Thymus (tissue), 11 donors: ENCODE results near the gene MFNG. TPM values are rescaled to one million over a fixed set of nuclear protein-coding genes. Genes with fewer than 3 reads are reported as not detected.

Experiments used
- DNase-seq, 9 donors: peaks; one replicate each; pipeline ENCODE4 v3.0.0-alpha.2; 2013; ENCODE audit warnings: low spot score in 9 of 9, low read depth in 6 of 9, missing footprints in 1 of 9
- H3K27ac ChIP-seq, 2 donors: one replicate each; pipeline ENCODE4 v1.5.1; 2013; ENCODE audit warnings: control low read depth in 1 of 2, low read depth in 1 of 2, low read length in 1 of 2, mild to moderate bottlenecking in 1 of 2, moderate library complexity in 1 of 2
- H3K27me3 ChIP-seq, 2 donors: one replicate each; pipeline ENCODE4 v1.5.1; 2013; ENCODE audit warnings: low read length in 1 of 2; ENCODE audit not compliant: control insufficient read depth in 2 of 2, insufficient read depth in 1 of 2
- H3K36me3 ChIP-seq, 2 donors: one replicate each; pipeline ENCODE4 v1.5.1; 2013; ENCODE audit warnings: low read length in 1 of 2, mild to moderate bottlenecking in 1 of 2, moderate library complexity in 1 of 2; ENCODE audit not compliant: control insufficient read depth in 2 of 2, insufficient read depth in 2 of 2
- H3K4me1 ChIP-seq, 2 donors: one replicate each; pipeline ENCODE4 v1.5.1; 2013; ENCODE audit warnings: low read length in 2 of 2; ENCODE audit not compliant: control insufficient read depth in 2 of 2, insufficient read depth in 2 of 2
- H3K4me3 ChIP-seq, 2 donors: one replicate each; pipeline ENCODE4 v1.5.1; 2013; ENCODE audit warnings: low read length in 2 of 2, control low read depth in 1 of 2, mild to moderate bottlenecking in 1 of 2
- H3K9me3 ChIP-seq, 2 donors: one replicate each; pipeline ENCODE4 v1.5.1; 2013; ENCODE audit warnings: low read length in 1 of 2, mild to moderate bottlenecking in 1 of 2; ENCODE audit not compliant: control insufficient read depth in 2 of 2, insufficient read depth in 1 of 2
- WGBS: extraction: QIAGEN DNeasy Blood & Tissue Kit; methylation state at CpG from one replicate; pipeline ENCODE4 v1.1.7; 2013; 5-methylcytosine and 5-hydroxymethylcytosine counted together
- polyA plus RNA-seq: library from polyadenylated mRNA; stranded (reverse); fragments of 200-250 nt; gene quantifications from one replicate; pipeline ENCODE4 v1.2.3, GENCODE V29; 2013
- total RNA-seq: library from RNA; stranded (reverse); fragments of 120-200 nt; gene quantifications from one replicate; pipeline ENCODE4 v1.2.4, GENCODE V29; 2013
- donor health status: healthy.

The MFNG gene
- total and polyA plus RNA-seq, 2 donors = 27.7 to 56.4 TPM

- DNase-seq = peak in 1 of 9 donors; percentile 65
- Histone ChIP-seq H3K4me3 (no peak overlapping the region), H3K9me3 (peaks cover 0 to 4% of the 10 kb centered on the region in 2 donors), H3K36me3 (no peaks in the 10 kb centered on the region), H3K27ac (no peak overlapping the region), H3K4me1 (peaks cover 7 to 26% of the 10 kb centered on the region in 2 donors), H3K27me3 (peaks cover 0 to 3% of the 10 kb centered on the region in 2 donors)
- 80% methylated on average over 24 of the region's 24 CpGs for WGBS
Observed at GRCh38 chr22:37492428-37493344, 6.5 kb upstream of the MFNG start.

- H3K9me3 ChIP-seq = peaks cover 0 to 4% of the 10 kb centered on the region in 2 donors
- no peak overlapping the region for H3K27ac ChIP-seq
- WGBS = 90% methylated on average over 21 of the region's 22 CpGs
- no peak for DNase-seq
- H3K36me3 ChIP-seq = no peaks in the 10 kb centered on the region
- H3K27me3 ChIP-seq = peaks cover 0 to 1% of the 10 kb centered on the region in 2 donors
- H3K4me1 ChIP-seq = peaks cover 9 to 35% of the 10 kb centered on the region in 2 donors
- H3K4me3 ChIP-seq = no peak overlapping the region
Observed at GRCh38 chr22:37491559-37492427, 5.6 kb upstream of the MFNG start.

DNA sequence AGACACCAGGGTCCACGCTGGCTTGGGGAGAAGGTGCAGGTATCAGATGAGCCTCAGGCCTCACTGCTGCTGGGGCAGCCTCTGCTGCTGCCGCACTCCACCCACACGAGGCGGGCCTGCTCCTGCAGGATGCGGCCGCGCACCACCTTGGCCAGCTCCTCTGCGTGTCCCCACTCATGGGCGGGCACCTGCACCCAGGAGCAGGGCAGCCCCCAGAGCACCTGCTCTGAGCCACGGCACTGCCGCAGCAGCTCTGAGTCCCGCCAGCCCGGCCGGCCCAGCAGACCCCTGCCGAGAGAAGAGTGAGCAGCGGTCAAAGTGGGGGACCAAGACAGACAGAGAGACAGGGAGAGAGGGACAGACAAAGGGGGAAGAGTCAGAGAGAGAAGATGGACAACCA lies 4.9 kb upstream of the MFNG start:
- H3K27me3 ChIP-seq = peaks cover 0 to under 1% of the 10 kb centered on the region in 2 donors
- H3K4me3 ChIP-seq = no peak overlapping the region
- peaks cover 12 to 41% of the 10 kb centered on the region in 2 donors for H3K4me1 ChIP-seq
- no peak for DNase-seq
- peaks cover 0 to 5% of the 10 kb centered on the region in 2 donors for H3K9me3 ChIP-seq
- no peak overlapping the region for H3K27ac ChIP-seq
- no peaks in the 10 kb centered on the region for H3K36me3 ChIP-seq
- 95% methylated on average over 16 of the region's 16 CpGs for WGBS

GRCh38 chr22:37489983-37490382 lies 3.8 kb upstream of the MFNG start:
- H3K27me3 ChIP-seq = peaks cover 0 to 2% of the 10 kb centered on the region in 2 donors

DNA sequence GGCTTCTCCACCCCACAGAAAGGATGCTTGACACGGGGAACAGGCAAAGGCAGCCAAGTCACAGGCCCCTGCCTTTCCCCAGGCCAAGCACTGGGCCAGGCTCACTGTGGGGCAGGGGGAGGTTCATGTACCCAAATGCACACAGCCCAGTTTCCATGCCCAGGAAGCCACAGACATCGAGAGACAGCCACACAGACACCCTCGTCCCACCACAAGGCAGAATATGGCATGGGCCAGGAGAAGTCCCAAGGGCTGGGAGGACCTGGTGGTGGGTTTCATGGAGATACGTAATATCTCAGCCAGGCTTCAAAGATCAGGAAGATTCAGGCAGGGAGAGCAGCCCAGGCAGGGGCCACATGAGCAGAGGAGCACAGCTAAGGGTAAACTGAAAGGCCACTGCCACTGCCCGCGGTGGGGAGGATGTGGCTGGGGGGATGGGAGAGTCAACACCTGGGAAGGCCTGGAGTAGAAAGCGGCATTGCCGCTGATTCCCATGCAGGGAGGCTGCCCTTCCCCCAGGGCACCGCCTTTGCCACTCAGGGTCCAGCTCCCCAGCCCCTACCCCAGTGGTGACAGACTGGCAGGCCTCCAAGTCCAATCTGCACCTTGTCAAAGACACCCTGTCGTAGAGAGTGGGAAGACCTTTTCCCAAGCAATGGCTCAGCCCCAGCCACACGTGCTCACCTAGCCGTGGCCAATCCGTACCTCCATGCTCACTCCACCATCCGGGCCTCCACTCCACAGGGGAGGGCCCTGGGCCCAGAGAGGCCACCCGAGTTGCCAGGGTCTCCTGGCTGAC lies 2.4 kb upstream of the MFNG start:
- WGBS = 71% methylated on average over 15 of the region's 15 CpGs
- DNase-seq = no peak
- H3K36me3 ChIP-seq = no peaks in the 10 kb centered on the region
- peaks cover 15 to 58% of the 10 kb centered on the region in 2 donors for H3K4me1 ChIP-seq
- peaks cover 0 to 2% of the 10 kb centered on the region in 2 donors for H3K27me3 ChIP-seq
- no peak overlapping the region for H3K4me3 ChIP-seq
- H3K9me3 ChIP-seq = peaks cover 0 to 8% of the 10 kb centered on the region in 2 donors
- no peak overlapping the region for H3K27ac ChIP-seq

More at GRCh38 chr22:37489983-37490382, 3.8 kb upstream of the MFNG start:
- Histone ChIP-seq H3K9me3 (peaks cover 0 to 8% of the 10 kb centered on the region in 2 donors), H3K27ac (no peak overlapping the region), H3K36me3 (no peaks in the 10 kb centered on the region), H3K4me3 (no peak overlapping the region), H3K4me1 (peaks cover 12 to 52% of the 10 kb centered on the region in 2 donors)
- 95% methylated on average over 10 of the region's 10 CpGs for WGBS
- DNase-seq = no peak

- Histone ChIP-seq H3K36me3 (peaks cover 0 to 5% of the 10 kb centered on the region in 2 donors), H3K27me3 (peaks cover 0 to 2% of the 10 kb centered on the region in 2 donors), H3K27ac (no peak overlapping the region), H3K4me3 (no peak overlapping the region), H3K4me1 (peaks cover 21 to 62% of the 10 kb centered on the region in 2 donors), H3K9me3 (peaks cover 0 to 8% of the 10 kb centered on the region in 2 donors)
- DNase-seq = no peak
- WGBS = 72% methylated on average over 4 of the region's 4 CpGs
Observed at GRCh38 chr22:37487571-37487970, 1.4 kb upstream of the MFNG start.

DNA sequence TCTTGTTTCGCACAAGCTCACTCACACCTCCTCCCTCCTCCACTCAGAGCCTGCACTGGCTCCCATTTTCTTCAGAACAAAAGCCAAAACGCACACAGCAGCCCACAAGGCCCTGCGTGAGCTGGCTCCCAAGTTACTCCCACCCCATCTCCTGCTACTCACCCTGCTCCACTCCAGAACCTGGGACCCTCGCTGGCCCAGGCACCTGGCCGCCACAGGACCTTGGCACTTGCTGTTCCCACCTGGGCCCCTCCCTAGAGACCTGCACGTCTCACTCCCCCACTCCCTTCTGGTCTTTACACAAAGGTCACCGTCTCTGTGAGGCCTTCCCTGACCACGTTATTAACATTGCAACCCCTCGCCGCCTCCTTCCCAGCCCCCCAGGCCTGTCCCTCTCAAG lies 945 bp upstream of the MFNG start:
- H3K9me3 ChIP-seq = peaks cover 0 to 8% of the 10 kb centered on the region in 2 donors
- H3K4me3 ChIP-seq = no peak overlapping the region
- peaks cover 0 to 2% of the 10 kb centered on the region in 2 donors for H3K27me3 ChIP-seq
- no peak for DNase-seq
- peaks cover 21 to 67% of the 10 kb centered on the region in 2 donors for H3K4me1 ChIP-seq
- peaks cover 0 to 7% of the 10 kb centered on the region in 2 donors for H3K36me3 ChIP-seq
- WGBS = 93% methylated on average over 10 of the region's 10 CpGs
- no peak overlapping the region for H3K27ac ChIP-seq

DNA sequence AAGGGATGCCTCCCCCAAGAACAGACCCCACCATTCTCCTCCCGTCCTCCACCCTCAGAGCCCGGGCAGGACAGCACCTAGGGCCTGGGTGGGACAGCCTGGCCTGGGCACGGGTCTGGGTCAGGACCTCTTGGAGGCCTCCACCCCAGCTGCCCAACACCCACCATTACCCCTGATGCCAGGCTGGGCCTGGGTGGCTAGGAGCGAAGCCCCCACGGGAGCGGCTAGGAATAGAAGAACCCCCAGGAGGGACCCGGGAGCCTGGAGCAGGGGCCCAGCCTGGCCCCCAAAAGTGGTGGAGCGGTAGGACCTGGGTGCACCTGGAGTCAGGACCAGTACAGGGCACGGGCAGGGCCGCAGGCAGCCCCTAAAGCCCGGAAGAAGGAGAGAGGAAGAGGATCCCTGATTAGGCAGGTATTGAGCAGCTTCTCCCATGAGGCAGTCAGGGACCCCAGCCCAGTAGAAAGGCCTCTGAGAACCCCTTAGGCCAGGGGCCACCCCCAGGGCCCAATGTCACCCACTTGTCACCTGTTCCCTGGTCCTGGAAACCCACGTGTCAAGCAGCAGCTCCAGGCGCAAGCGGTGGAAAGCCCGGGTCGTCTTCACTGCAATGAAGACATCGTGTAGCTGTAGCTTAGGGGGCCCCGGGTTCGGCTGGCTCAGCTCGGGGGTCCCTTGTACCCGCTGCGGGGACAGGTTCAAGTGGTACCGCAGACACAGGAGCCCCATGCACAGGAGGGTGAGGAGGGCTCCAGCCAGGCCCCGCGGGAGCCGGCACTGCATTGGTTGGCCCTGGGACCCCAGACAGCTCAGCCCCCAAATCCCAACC lies 575 bp downstream of the MFNG start:
- Histone ChIP-seq H3K4me1 (peaks cover 21 to 82% of the 10 kb centered on the region in 2 donors), H3K9me3 (peaks cover 0 to 4% of the 10 kb centered on the region in 2 donors), H3K36me3 (peaks cover 0 to 11% of the 10 kb centered on the region in 2 donors), H3K27ac (peak overlapping the region; percentile 88 to 99), H3K27me3 (peaks cover 0 to 2% of the 10 kb centered on the region in 2 donors), H3K4me3 (peak overlapping the region; percentile 70 to 86)
- WGBS = 6% methylated on average over 26 of the region's 26 CpGs
- peak in 5 of 9 donors; percentile 33 to 70 (median 38) for DNase-seq
